ENCODE results near the gene BYSL. TPM values are rescaled to one million over a fixed set of nuclear protein-coding genes. Genes with fewer than 3 reads are reported as not detected.

The BYSL gene
- total and polyA plus RNA-seq, 9 of the 15 experiments (the other 6 are each of a cell fraction or from before 2014, with no cell fraction given): 22.2 to 92.3 (median 53.4) TPM

- TF ChIP-seq HMGXB4 (CRISPR knock-in tag; IDR thresholded peaks at IDR 0.05) (peak; percentile 78), CGGBP1 (CRISPR knock-in tag; IDR thresholded peaks at IDR 0.05) (no peak), ZBTB5 (IDR thresholded peaks at IDR 0.05) (no peak), ZNF512 (tag; IDR thresholded peaks at IDR 0.05) (no peak), NFE2L1 (tag; IDR thresholded peaks at IDR 0.05; ENCODE audit: borderline replicate concordance, low read depth) (no peak), DIDO1 (tag; IDR thresholded peaks at IDR 0.05; ENCODE audit: low read depth) (peak; percentile 94), HBP1 (CRISPR knock-in tag; IDR thresholded peaks at IDR 0.05) (peak; percentile 54), ATF1 (CRISPR knock-in tag; IDR thresholded peaks at IDR 0.05) (peak; percentile 97), ATF1 (tag; IDR thresholded peaks at IDR 0.05) (peak; percentile 100), ZNF699 (CRISPR knock-in tag; IDR thresholded peaks at IDR 0.05; ENCODE audit: insufficient replicate concordance) (no peak), TGIF2 (CRISPR knock-in tag; IDR thresholded peaks at IDR 0.05) (no peak), CBX2 (IDR thresholded peaks at IDR 0.05; ENCODE audit: insufficient read depth, low read length, poor library complexity, severe bottlenecking) (no peak), MED1 (CRISPR knock-in tag; IDR thresholded peaks at IDR 0.05; ENCODE audit: borderline replicate concordance) (no peak), BMI1 (IDR thresholded peaks at IDR 0.05; ENCODE audit: low read length) (no peak), HMGN3 (IDR thresholded peaks at IDR 0.05; ENCODE audit: borderline replicate concordance, extremely low read depth, insufficient read length, low read depth, low read length) (peak; percentile 35), ZNF280B (CRISPR knock-in tag; IDR thresholded peaks at IDR 0.05) (no peak), SMAD2 (IDR thresholded peaks at IDR 0.05; ENCODE audit: low read depth, low read length) (no peak), TCF7L2 (IDR thresholded peaks at IDR 0.05; ENCODE audit: low read depth, low read length) (no peak; the same call in 1 of the 2 replicates), MAFF (IDR thresholded peaks at IDR 0.05; ENCODE audit: low read length) (no peak)
Measured at GRCh38 chr6:41920921-41921711, at the start of gene BYSL, which contains the start of gene MED20 (continued).
